H1 (cell line): Measurements from ENCODE around the gene CTH. TPM values are rescaled to one million over a fixed set of nuclear protein-coding genes. Genes with fewer than 3 reads are reported as not detected.

ENCODE experiments used
- EZH2 ChIP-seq: fragments of 200-600 bp; sonication (generic); IDR thresholded peaks from 2 replicates; pipeline ENCODE4 v1.7.1; 2012; ENCODE audit warnings: low read depth, mild to moderate bottlenecking, moderate library complexity, low read length, inconsistent platforms; ENCODE audit not compliant: severe bottlenecking
- GTF2F1 ChIP-seq: IDR thresholded peaks from 2 replicates; pipeline ENCODE4 v1.6.1; 2012; ENCODE audit warnings: low read depth, low read length, improper control_type of control experiment, borderline replicate concordance
- KDM4A ChIP-seq: IDR thresholded peaks from one replicate; pipeline ENCODE4 v1.7.1; 2012; ENCODE audit warnings: low read depth, mild to moderate bottlenecking, moderate library complexity, low read length, inconsistent platforms; ENCODE audit not compliant: severe bottlenecking
- RAD21 ChIP-seq, 2 experiments: IDR thresholded peaks in 1 of 2; conservative IDR thresholded peaks in 1 of 2; 2 replicates each; pipeline ENCODE4 v1.6.1; 2011; ENCODE audit warnings: low read depth in 2 of 2, low read length in 2 of 2, improper control_type of control experiment in 1 of 2, inconsistent platforms in 1 of 2, mild to moderate bottlenecking in 1 of 2, moderate library complexity in 1 of 2
- SUZ12 ChIP-seq: fragments of 200-600 bp; sonication (generic); IDR thresholded peaks from 2 replicates; pipeline ENCODE4 v1.6.1; 2012; ENCODE audit warnings: mild to moderate bottlenecking, inconsistent platforms, low read length, moderate library complexity, mixed read lengths
- polyA plus RNA-seq, 7 experiments: library from polyadenylated mRNA; depleted of rRNA in 3 of 7; stranded (reverse) in 5 of 7; unstranded in 2 of 7; fragments of >200 nt in 5 of 7; fragments of 200-250 nt in 2 of 7; gene quantifications; 1 replicate in 5 of 7; 2 replicates in 1 of 7; 4 replicates in 1 of 7; pipeline versions ENCODE4 v1.2.1 to v1.2.3, GENCODE V29; 2011 to 2013; ENCODE audit warnings: missing spikeins in 2 of 7, mixed read lengths in 2 of 7
- total RNA-seq: library from RNA; stranded (reverse); fragmentation: NEBNext Ultra II Directional; extraction: Animal tissue kit (Norgen Biotek cat#: 25700); gene quantifications from 2 replicates; pipeline ENCODE4 v1.2.1, GENCODE V29; 2021

Gene CTH
- total and polyA plus RNA-seq, 2 of the 8 experiments (the other 6 are each of a cell fraction or from before 2014, with no cell fraction given) = 31.7 to 33.2 TPM

DNA sequence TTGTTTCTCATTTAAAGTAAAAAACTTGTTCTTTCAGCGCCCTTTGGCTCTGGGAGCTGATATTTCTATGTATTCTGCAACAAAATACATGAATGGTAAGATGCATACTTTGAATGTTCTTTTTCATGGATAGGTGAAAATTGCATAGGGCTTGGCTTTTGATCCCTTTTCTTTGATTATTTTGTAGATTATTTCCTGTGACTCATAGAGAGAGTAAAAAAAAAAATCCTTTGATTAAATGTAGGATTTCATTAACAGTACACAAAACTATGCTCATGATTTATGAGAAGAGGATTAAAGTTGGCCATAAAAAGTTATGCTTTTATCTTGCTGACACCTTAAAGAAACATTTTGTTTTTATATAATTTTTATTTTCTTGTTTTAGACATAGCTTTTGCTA lies 18.7 kb downstream of the CTH start (continued):
- TF ChIP-seq EZH2 (no peak), KDM4A (no peak), RAD21 (IDR thresholded peaks at IDR 0.05 in 1 of 2, conservative IDR thresholded peaks at IDR 0.05 in 1 of 2; ENCODE audit: low read depth in 2 of 2, low read length in 2 of 2) (no peak), GTF2F1 (no peak), SUZ12 (no peak)
